ENCODE measurements around the gene VEGFB.

The VEGFB gene

GRCh38 chr11:64210301-64211020, 23.9 kb upstream of the VEGFB start:
- no peak for DNase-seq (ENCODE audit: low read depth)
- no peak overlapping the region for H3K4me3 ChIP-seq (ENCODE audit: control insufficient read depth, low read depth, low read length)
- no peak for TF ChIP-seq CTCF (IDR thresholded peaks at IDR 0.05; ENCODE audit: control insufficient read depth, insufficient read depth, low read depth, low read length, missing control alignments)

GRCh38 chr11:64211181-64211872, 23.1 kb upstream of the VEGFB start:
- DNase-seq (ENCODE audit: low read depth): no peak
- H3K4me3 ChIP-seq (ENCODE audit: control insufficient read depth, low read depth, low read length): no peak overlapping the region
- no peak for TF ChIP-seq CTCF (IDR thresholded peaks at IDR 0.05; ENCODE audit: control insufficient read depth, insufficient read depth, low read depth, low read length, missing control alignments)

GRCh38 chr11:64216879-64217278, 17.5 kb upstream of the VEGFB start:
- H3K4me3 ChIP-seq (ENCODE audit: control insufficient read depth, low read depth, low read length): no peak overlapping the region
- TF ChIP-seq CTCF (IDR thresholded peaks at IDR 0.05; ENCODE audit: control insufficient read depth, insufficient read depth, low read depth, low read length, missing control alignments): no peak
- DNase-seq (ENCODE audit: low read depth): no peak

- DNase-seq (ENCODE audit: low read depth): no peak
- no peak for TF ChIP-seq CTCF (IDR thresholded peaks at IDR 0.05; ENCODE audit: control insufficient read depth, insufficient read depth, low read depth, low read length, missing control alignments)
- no peak overlapping the region for H3K4me3 ChIP-seq (ENCODE audit: control insufficient read depth, low read depth, low read length)
Measured at GRCh38 chr11:64218628-64219353, 15.6 kb upstream of the VEGFB start.

- TF ChIP-seq CTCF (IDR thresholded peaks at IDR 0.05; ENCODE audit: control insufficient read depth, insufficient read depth, low read depth, low read length, missing control alignments): no peak
- no peak overlapping the region for H3K4me3 ChIP-seq (ENCODE audit: control insufficient read depth, low read depth, low read length)
- DNase-seq (ENCODE audit: low read depth): no peak
Measured at GRCh38 chr11:64219354-64219684, 15.1 kb upstream of the VEGFB start.

GRCh38 chr11:64219755-64220154, 14.6 kb upstream of the VEGFB start:
- no peak for DNase-seq (ENCODE audit: low read depth)
- TF ChIP-seq CTCF (IDR thresholded peaks at IDR 0.05; ENCODE audit: control insufficient read depth, insufficient read depth, low read depth, low read length, missing control alignments): no peak
- H3K4me3 ChIP-seq (ENCODE audit: control insufficient read depth, low read depth, low read length): no peak overlapping the region

Data from AG09309 (cell line).